Trophoblast cell (in vitro differentiated cells and primary cell): ENCODE results near the gene MMP3.

Source experiments
- DNase-seq, 2 donors: peaks; one replicate each; pipeline ENCODE4 v3.0.0-alpha.2; 2016
- H2AFZ ChIP-seq: 2 replicates; pipeline ENCODE4 v1.6.1; 2013; ENCODE audit warnings: low read length, moderate library complexity, mild to moderate bottlenecking; ENCODE audit not compliant: insufficient read depth, poor library complexity
- H2AK5ac ChIP-seq: 2 replicates; pipeline ENCODE4 v1.6.1; 2013; ENCODE audit warnings: mild to moderate bottlenecking, low read length
- H2BK120ac ChIP-seq: 2 replicates; pipeline ENCODE4 v1.6.1; 2013; ENCODE audit warnings: low read length, mild to moderate bottlenecking, moderate library complexity; ENCODE audit not compliant: insufficient read depth, poor library complexity
- H2BK12ac ChIP-seq: 2 replicates; pipeline ENCODE4 v1.6.1; 2013; ENCODE audit warnings: mild to moderate bottlenecking, low read length, moderate library complexity
- H2BK5ac ChIP-seq: 2 replicates; pipeline ENCODE4 v1.6.1; 2013; ENCODE audit warnings: low read length, low read depth, moderate library complexity, mild to moderate bottlenecking; ENCODE audit not compliant: poor library complexity
- H3K14ac ChIP-seq: 2 replicates; pipeline ENCODE4 v1.6.1; 2013; ENCODE audit warnings: mild to moderate bottlenecking, low read length
- H3K18ac ChIP-seq: 2 replicates; pipeline ENCODE4 v1.6.1; 2013; ENCODE audit warnings: mild to moderate bottlenecking, low read length
- H3K23ac ChIP-seq: 2 replicates; pipeline ENCODE4 v1.6.1; 2013; ENCODE audit warnings: low read length
- H3K27ac ChIP-seq: 2 replicates; pipeline ENCODE4 v1.5.1; 2013; ENCODE audit warnings: low read depth, mild to moderate bottlenecking, inconsistent platforms, low read length, moderate library complexity
- H3K27me3 ChIP-seq: 2 replicates; pipeline ENCODE4 v1.6.1; 2013; ENCODE audit warnings: inconsistent platforms, mild to moderate bottlenecking, low read length, moderate library complexity; ENCODE audit not compliant: insufficient read depth
- H3K36me3 ChIP-seq, 2 experiments: 1 replicate in 1 of 2; 2 replicates in 1 of 2; pipeline ENCODE4 v1.6.1; 2013; ENCODE audit warnings: low read length in 2 of 2, mild to moderate bottlenecking in 2 of 2, moderate library complexity in 1 of 2; ENCODE audit not compliant: insufficient read depth in 2 of 2, control insufficient read depth in 1 of 2
- H3K4ac ChIP-seq: 2 replicates; pipeline ENCODE4 v1.6.1; 2013; ENCODE audit warnings: low read depth, mild to moderate bottlenecking, low read length, moderate library complexity
- H3K4me1 ChIP-seq, 2 experiments: 1 replicate in 1 of 2; 2 replicates in 1 of 2; pipeline ENCODE4 v1.6.1; 2013; ENCODE audit warnings: low read length in 2 of 2, mild to moderate bottlenecking in 2 of 2, moderate library complexity in 1 of 2; ENCODE audit not compliant: insufficient read depth in 2 of 2, control insufficient read depth in 1 of 2
- H3K4me2 ChIP-seq: 2 replicates; pipeline ENCODE4 v1.6.1; 2013; ENCODE audit warnings: inconsistent platforms, mild to moderate bottlenecking, low read length, moderate library complexity
- H3K4me3 ChIP-seq: 2 replicates; pipeline ENCODE4 v1.5.1; 2013; ENCODE audit warnings: mild to moderate bottlenecking, low read depth, low read length, inconsistent platforms
- H3K79me1 ChIP-seq: one replicate; pipeline ENCODE4 v1.6.1; 2013; ENCODE audit warnings: low read length
- H3K79me2 ChIP-seq: 2 replicates; pipeline ENCODE4 v1.6.1; 2013; ENCODE audit warnings: low read length, mild to moderate bottlenecking; ENCODE audit not compliant: control insufficient read depth, insufficient read depth, poor library complexity
- H3K9ac ChIP-seq: 2 replicates; pipeline ENCODE4 v1.6.1; 2013; ENCODE audit warnings: mild to moderate bottlenecking, low read length
- H3K9me3 ChIP-seq: 2 replicates; pipeline ENCODE4 v1.6.1; 2013; ENCODE audit warnings: low read depth, mild to moderate bottlenecking, control low read depth, inconsistent platforms, low read length; ENCODE audit not compliant: insufficient read depth
- H4K12ac ChIP-seq: 2 replicates; pipeline ENCODE4 v1.6.1; 2013; ENCODE audit warnings: low read depth, mild to moderate bottlenecking, low read length, moderate library complexity
- H4K8ac ChIP-seq: 2 replicates; pipeline ENCODE4 v1.6.1; 2013; ENCODE audit warnings: low read depth, mild to moderate bottlenecking, low read length, moderate library complexity
- H4K91ac ChIP-seq: one replicate; pipeline ENCODE4 v1.6.1; 2013; ENCODE audit warnings: low read depth, mild to moderate bottlenecking, low read length, moderate library complexity
- WGBS: extraction: QIAGEN DNeasy Blood & Tissue Kit; methylation state at CpG from one replicate; pipeline ENCODE4 v1.1.7; 2013; ENCODE audit warnings: missing lambda C conversion rate; ENCODE audit not compliant: insufficient read length, insufficient coverage; ENCODE audit errors: extremely low coverage; 5-methylcytosine and 5-hydroxymethylcytosine counted together

Gene MMP3

GRCh38 chr11:102882389-102883024 is 39.1 kb upstream of the MMP3 start:
- Histone ChIP-seq H3K79me1 (no peaks in the 10 kb centered on the region), H4K8ac (no peak overlapping the region), H3K4me2 (no peak overlapping the region), H3K4me1 (peaks cover 2% of the 10 kb centered on the region in 2 experiments), H3K9me3 (no peaks in the 10 kb centered on the region), H3K36me3 (no peaks in the 10 kb centered on the region), H3K27me3 (no peaks in the 10 kb centered on the region), H3K14ac (no peak overlapping the region), H4K91ac (no peak overlapping the region), H3K4ac (no peak overlapping the region), H2AFZ (no peak overlapping the region), H2BK12ac (no peak overlapping the region), H3K9ac (no peak overlapping the region), H2BK120ac (no peak overlapping the region), H2BK5ac (no peak overlapping the region), H3K18ac (no peak overlapping the region), H3K23ac (no peak overlapping the region), H3K4me3 (no peak overlapping the region), H4K12ac (no peak overlapping the region), H2AK5ac (no peak overlapping the region), H3K27ac (no peak overlapping the region), H3K79me2 (no peaks in the 10 kb centered on the region)
- DNase-seq, result peak; percentile 13 to 43
- no CpG with 5 or more reads among the region's 4 CpGs for WGBS

GRCh38 chr11:102879801-102880200 is 36.4 kb upstream of the MMP3 start:
- H2AK5ac ChIP-seq, result no peak overlapping the region
- no peak overlapping the region for H3K4me2 ChIP-seq
- H4K91ac ChIP-seq, result no peak overlapping the region
- no peaks in the 10 kb centered on the region for H3K79me2 ChIP-seq
- H2AFZ ChIP-seq, result no peak overlapping the region
- no peak overlapping the region for H2BK12ac ChIP-seq
- no CpG with 5 or more reads among the region's 5 CpGs for WGBS
- H4K12ac ChIP-seq, result no peak overlapping the region
- no peak overlapping the region for H3K23ac ChIP-seq
- H3K4me3 ChIP-seq, result no peak overlapping the region
- H3K18ac ChIP-seq, result no peak overlapping the region
- H3K79me1 ChIP-seq, result no peaks in the 10 kb centered on the region
- H2BK5ac ChIP-seq, result no peak overlapping the region
- no peak overlapping the region for H3K9ac ChIP-seq
- H3K4me1 ChIP-seq, result peaks cover 2% of the 10 kb centered on the region in 2 experiments
- H3K36me3 ChIP-seq, result no peaks in the 10 kb centered on the region
- H3K9me3 ChIP-seq, result no peaks in the 10 kb centered on the region
- H3K14ac ChIP-seq, result no peak overlapping the region
- H3K27me3 ChIP-seq, result no peaks in the 10 kb centered on the region
- H3K27ac ChIP-seq, result no peak overlapping the region
- no peak overlapping the region for H4K8ac ChIP-seq
- H3K4ac ChIP-seq, result no peak overlapping the region
- no peak overlapping the region for H2BK120ac ChIP-seq
- peak in 1 of 2 donors; percentile 8 for DNase-seq

- Histone ChIP-seq H3K18ac (no peak overlapping the region), H4K12ac (no peak overlapping the region), H3K23ac (no peak overlapping the region), H3K4me3 (no peak overlapping the region), H3K4me1 (peaks cover 2% of the 10 kb centered on the region in 2 experiments), H2AFZ (no peak overlapping the region), H3K27me3 (no peaks in the 10 kb centered on the region), H3K79me1 (no peaks in the 10 kb centered on the region), H3K9ac (no peak overlapping the region), H4K8ac (no peak overlapping the region), H2AK5ac (no peak overlapping the region), H3K4me2 (no peak overlapping the region), H3K14ac (no peak overlapping the region), H2BK120ac (no peak overlapping the region), H3K36me3 (no peaks in the 10 kb centered on the region), H2BK5ac (no peak overlapping the region), H3K9me3 (no peaks in the 10 kb centered on the region), H3K4ac (no peak overlapping the region), H2BK12ac (no peak overlapping the region), H3K79me2 (no peaks in the 10 kb centered on the region), H3K27ac (no peak overlapping the region), H4K91ac (no peak overlapping the region)
- DNase-seq, result no peak
- no CpG with 5 or more reads among the region's 2 CpGs for WGBS
These were observed 35.2 kb upstream of the MMP3 start for GRCh38 chr11:102878595-102878994.

GRCh38 chr11:102874852-102875251 is 31.4 kb upstream of the MMP3 start, which contains the start of gene MMP12:
Gene MMP12 (minus strand): TSS chr11:102874982. CDS start chr11:102874937, 45 bp downstream.
- DNase-seq, result peak in 1 of 2 donors; percentile 21
- Histone ChIP-seq H3K4me3 (no peak within 1 kb of the TSS), H3K4me2 (no peak within 1 kb of the TSS), H3K79me1 (no peaks in the 10 kb centered on the region), H3K4me1 (peaks cover 2% of the 10 kb centered on the region in 2 experiments), H3K9ac (no peak within 1 kb of the TSS), H3K23ac (no peak within 1 kb of the TSS), H3K4ac (no peak within 1 kb of the TSS), H3K27ac (no peak within 1 kb of the TSS), H2BK120ac (no peak within 1 kb of the TSS), H3K79me2 (no peaks in the 10 kb centered on the region), H2AK5ac (no peak within 1 kb of the TSS), H3K14ac (no peak within 1 kb of the TSS), H3K18ac (no peak within 1 kb of the TSS), H3K27me3 (no peaks in the 10 kb centered on the region), H4K91ac (no peak within 1 kb of the TSS), H2AFZ (no peak within 1 kb of the TSS), H4K12ac (no peak within 1 kb of the TSS), H2BK12ac (no peak within 1 kb of the TSS), H2BK5ac (no peak within 1 kb of the TSS), H3K9me3 (no peaks in the 10 kb centered on the region), H3K36me3 (no peaks in the 10 kb centered on the region), H4K8ac (no peak within 1 kb of the TSS)
- WGBS, result no CpG with 5 or more reads among the region's 4 CpGs
